ENCODE data around the gene BZW2.
"Not testable (repeated sequence)": the region's sequence is repeated elsewhere in the genome, so short reads cannot be mapped to it uniquely, and the experiment has no call there.

Gene BZW2

DNA sequence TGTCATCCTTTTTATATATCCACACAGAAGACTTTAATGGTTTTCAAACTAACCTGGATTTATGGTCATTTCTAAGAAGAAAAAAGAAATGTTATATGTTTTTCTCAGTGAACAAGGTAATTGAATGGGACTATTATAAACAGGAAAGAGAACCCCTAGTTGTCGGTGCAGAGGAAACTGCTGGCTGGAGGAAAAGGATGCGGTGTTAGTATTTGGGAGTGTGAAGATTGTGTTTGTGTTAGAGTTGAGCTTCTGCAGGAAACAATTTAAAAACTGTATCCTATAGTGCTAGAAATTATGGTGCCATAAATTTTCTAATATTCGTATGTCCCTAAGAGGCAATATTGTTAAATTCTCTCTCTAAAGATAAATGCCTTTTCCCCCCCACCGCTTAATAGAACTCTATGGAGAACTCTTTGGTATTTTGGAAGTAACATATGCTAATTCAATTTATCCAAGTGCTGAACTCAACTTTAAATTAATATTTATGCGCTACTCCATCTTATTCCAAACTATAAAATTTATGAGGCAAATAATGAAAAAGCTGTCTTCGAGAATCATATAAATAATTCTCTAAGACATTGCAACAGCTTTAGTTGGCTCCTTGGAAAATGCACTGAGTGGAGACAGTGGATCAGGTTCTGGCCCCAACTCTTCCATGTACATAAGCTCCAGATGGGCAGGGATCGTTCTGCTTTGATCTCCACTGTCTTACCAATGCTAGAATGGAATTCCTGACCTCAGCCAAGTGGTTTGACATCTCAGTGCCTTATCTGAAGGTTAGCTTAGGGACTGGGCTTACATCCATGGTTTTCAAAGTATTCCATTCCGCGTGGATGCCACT, 5.6 kb downstream of the BZW2 start:
- peaks cover 36% of the 10 kb centered on the region for H3K4me1 Mint-ChIP-seq (ENCODE audit: low read depth)
- H3K4me3 Mint-ChIP-seq: no peak overlapping the region
- no peak overlapping the region for H3K27ac Mint-ChIP-seq
- intact Hi-C loops (cut with micrococcal nuclease): no loop called here
- peaks cover 2% of the 10 kb centered on the region for H3K36me3 Mint-ChIP-seq (ENCODE audit: low read depth)
- H3K9me3 Mint-ChIP-seq: no peaks in the 10 kb centered on the region
- H3K27me3 Mint-ChIP-seq: no peaks in the 10 kb centered on the region

DNA sequence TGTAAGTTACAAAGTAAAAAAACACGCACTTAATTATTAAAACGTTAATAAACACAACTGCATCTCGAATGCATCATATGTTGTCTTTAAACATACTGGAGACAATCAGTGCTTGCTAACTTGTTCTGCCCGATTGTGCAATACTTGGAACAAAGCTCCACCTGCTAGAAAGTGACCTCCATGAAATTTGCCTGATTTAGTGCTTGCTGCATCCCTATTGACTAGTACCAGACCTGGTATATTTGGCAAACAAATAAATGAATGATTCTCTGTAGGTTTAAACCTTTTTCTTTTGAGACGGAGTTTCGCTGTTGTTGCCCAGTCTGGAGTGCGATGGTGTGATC, 6.2 kb downstream of the BZW2 start:
- intact Hi-C loops (cut with micrococcal nuclease): no loop called here
- Mint-ChIP-seq H3K27ac (no peak overlapping the region), H3K27me3 (no peaks in the 10 kb centered on the region), H3K36me3 (ENCODE audit: low read depth) (no peaks in the 10 kb centered on the region), H3K4me1 (ENCODE audit: low read depth) (peaks cover 32% of the 10 kb centered on the region), H3K4me3 (no peak overlapping the region), H3K9me3 (no peaks in the 10 kb centered on the region)

DNA sequence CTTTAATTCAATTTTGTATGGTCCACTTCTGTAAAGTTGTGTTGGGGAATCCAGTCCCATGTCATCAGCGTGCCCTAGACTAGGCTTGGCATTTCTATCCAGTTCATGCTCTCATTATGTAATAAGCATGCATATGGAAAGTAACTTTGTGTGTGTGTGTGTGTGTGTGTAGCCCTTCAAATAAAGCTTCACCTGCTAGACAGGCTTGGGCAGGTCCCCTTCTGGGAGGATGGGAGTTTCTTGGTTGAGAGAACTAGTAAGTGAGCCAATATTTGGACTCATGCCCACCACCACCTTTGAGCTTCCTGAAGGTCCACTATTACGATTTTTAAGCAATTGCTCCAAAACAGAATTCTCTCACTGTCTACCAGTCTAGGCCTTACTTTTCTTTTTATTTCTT, 6.9 kb downstream of the BZW2 start:
- peak overlapping the region; percentile 31 for H3K27ac Mint-ChIP-seq
- H3K27me3 Mint-ChIP-seq: no peaks in the 10 kb centered on the region
- no peak overlapping the region for H3K4me3 Mint-ChIP-seq
- H3K36me3 Mint-ChIP-seq (ENCODE audit: low read depth): no peaks in the 10 kb centered on the region
- H3K4me1 Mint-ChIP-seq (ENCODE audit: low read depth): peaks cover 32% of the 10 kb centered on the region
- H3K9me3 Mint-ChIP-seq: no peaks in the 10 kb centered on the region
- intact Hi-C loops (cut with micrococcal nuclease): no loop called here

DNA sequence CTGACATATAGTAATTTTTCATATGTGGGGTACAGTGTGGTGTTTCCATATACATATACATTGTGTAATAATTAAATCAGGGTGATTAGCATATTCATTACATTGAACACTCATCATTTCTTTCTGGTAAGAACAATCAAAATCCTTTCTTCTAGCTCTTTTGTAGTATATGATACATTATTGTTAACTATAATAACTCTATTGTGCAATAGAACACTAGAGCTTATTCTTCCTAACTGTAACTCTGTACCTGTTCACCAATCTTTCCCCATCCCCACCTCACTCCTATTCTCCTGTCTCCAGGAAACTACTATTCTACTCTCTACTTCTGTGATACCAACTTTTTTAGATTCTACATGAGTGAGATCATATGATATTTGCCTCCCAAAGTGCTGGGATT, 9.4 kb downstream of the BZW2 start:
- Mint-ChIP-seq H3K4me1 (ENCODE audit: low read depth) (peaks cover 20% of the 10 kb centered on the region), H3K4me3 (no peak overlapping the region), H3K27me3 (no peaks in the 10 kb centered on the region), H3K27ac (no peak overlapping the region), H3K9me3 (no peaks in the 10 kb centered on the region), H3K36me3 (ENCODE audit: low read depth) (no peaks in the 10 kb centered on the region)
- intact Hi-C loops (cut with micrococcal nuclease): no loop called here

DNA sequence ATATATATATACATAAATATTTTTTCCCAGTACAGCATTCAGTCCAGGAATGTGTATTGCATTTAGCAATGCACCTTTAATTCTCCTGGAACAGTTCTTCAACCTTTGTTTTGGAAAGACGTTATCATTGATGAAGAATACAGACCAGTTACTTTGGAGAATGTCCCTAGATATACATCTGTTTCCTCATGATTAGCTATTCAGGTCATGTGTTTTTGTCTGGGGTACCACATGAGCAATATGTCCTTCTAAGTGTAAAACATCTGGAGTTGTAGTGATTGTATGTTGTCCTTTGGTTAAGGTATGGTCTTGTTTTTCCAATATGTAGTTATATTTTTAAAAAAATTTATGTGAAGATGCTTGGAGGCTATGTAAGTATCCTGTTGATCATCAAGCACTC, 10.2 kb downstream of the BZW2 start:
- peaks cover 25% of the 10 kb centered on the region for H3K4me1 Mint-ChIP-seq (ENCODE audit: low read depth)

DNA sequence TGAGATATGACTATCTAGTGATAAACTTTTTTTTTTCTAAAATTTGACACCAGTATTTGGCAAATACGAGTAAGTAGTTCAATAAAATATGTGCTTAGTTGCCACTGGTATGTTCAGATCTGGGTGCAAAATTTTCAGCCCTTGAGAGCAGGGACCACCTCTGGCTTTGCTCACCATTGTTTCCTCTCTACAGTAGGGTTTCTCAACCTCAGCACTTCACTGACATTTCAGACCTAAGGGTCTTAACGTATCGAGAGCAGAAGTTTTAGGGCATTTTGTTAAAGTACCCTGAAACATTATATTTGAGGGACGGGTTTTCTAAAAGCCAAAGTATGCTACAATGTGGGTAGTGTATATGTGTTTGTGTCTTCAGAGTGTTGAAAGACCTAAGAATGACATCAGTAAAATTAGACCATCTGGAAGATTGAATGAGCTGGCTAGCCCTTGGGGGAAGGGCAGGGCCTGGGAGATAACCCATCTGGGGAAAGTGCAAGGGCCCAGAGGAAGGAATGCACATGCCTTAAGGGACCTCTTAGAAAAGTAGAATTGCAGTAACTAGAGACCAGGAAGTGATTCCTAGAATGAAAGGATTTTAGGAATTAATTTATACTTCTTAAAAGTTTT, 11.8 kb downstream of the BZW2 start:
- no peak overlapping the region for H3K27ac Mint-ChIP-seq
- intact Hi-C loops (cut with micrococcal nuclease): no loop called here
- H3K4me3 Mint-ChIP-seq: no peak overlapping the region
- no peaks in the 10 kb centered on the region for H3K36me3 Mint-ChIP-seq (ENCODE audit: low read depth)
- no peaks in the 10 kb centered on the region for H3K27me3 Mint-ChIP-seq
- H3K9me3 Mint-ChIP-seq: no peaks in the 10 kb centered on the region
- H3K4me1 Mint-ChIP-seq (ENCODE audit: low read depth): peaks cover 33% of the 10 kb centered on the region

More for the DNA sequence above, 10.2 kb downstream of the BZW2 start:
- Mint-ChIP-seq H3K27me3 (no peaks in the 10 kb centered on the region), H3K9me3 (no peaks in the 10 kb centered on the region), H3K27ac (no peak overlapping the region), H3K4me3 (no peak overlapping the region), H3K36me3 (ENCODE audit: low read depth) (no peaks in the 10 kb centered on the region)
- intact Hi-C loops (cut with micrococcal nuclease): no loop called here

DNA sequence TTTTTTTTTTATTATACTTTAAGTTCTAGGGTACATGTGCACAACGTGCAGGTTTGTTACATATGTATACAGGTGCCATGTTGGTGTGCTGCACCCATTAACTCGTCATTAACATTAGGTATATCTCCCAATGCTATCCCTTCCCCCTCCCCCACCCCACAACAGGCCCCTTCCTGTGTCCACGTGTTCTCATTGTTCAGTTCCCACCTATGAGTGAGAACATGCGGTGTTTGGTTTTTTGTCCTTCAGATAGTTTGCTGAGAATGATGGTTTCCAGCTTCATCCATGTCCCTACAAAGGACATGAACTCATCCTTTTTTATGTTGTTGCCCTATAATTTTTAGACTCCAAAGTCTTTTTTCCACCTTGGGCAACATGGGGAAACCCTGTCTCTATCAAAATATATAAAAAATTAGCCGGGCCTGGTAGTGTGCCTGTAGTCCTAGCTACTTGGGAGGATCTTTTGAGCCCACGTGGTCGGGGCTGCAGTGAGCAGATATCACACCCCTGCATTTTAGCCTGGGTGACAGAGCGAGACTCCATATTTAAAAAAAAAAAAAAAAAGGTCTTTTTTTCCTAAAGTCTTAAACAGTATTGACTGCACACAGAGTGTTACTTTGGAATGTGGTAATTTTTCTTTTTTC, 14.0 kb downstream of the BZW2 start:
- H3K27ac Mint-ChIP-seq; H3K27me3 Mint-ChIP-seq; H3K9me3 Mint-ChIP-seq; H3K4me3 Mint-ChIP-seq; H3K36me3 Mint-ChIP-seq (ENCODE audit: low read depth); intact Hi-C loops (cut with micrococcal nuclease): not testable (repeated sequence)
- H3K4me1 Mint-ChIP-seq (ENCODE audit: low read depth): peaks cover 29% of the 10 kb centered on the region

DNA sequence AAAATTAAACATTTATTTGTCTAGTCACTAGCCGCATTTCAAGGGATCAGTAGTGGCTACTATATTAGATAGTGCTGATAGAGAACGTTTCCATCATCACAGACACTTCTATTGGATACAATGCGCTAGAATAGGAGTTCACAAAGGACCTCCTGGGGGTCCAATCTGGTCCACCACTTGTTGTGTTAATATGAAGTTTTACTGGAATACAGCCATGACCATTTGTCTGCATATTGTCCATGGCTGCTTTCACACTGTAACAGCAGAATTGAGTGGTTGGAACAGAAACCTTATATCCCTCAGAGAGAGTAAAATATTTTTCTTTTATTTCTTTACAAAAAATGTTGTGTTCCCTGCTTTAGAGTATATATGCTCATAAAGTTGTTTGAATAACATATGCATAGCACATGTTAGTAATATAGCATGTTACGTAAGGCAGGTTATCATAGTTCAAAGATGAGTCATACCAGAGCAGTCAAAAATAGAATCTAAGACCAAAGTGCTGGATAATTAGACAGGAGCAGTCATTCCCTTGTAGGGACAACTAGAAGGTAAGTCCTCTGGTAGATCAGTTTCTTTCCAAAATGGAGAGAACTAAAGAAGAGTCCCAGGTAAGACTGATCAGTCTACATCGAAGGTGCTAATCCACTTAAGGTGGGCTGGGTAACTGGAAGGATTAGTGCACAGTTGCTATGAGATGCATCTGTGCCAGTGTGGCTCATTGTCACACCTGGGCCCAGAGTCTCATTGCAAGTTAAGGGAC, 14.9 kb downstream of the BZW2 start:
- Mint-ChIP-seq H3K36me3 (ENCODE audit: low read depth) (peaks cover 11% of the 10 kb centered on the region), H3K4me3 (no peak overlapping the region), H3K27me3 (no peaks in the 10 kb centered on the region), H3K4me1 (ENCODE audit: low read depth) (peaks cover 34% of the 10 kb centered on the region), H3K9me3 (no peaks in the 10 kb centered on the region), H3K27ac (no peak overlapping the region)
- intact Hi-C loops (cut with micrococcal nuclease): no loop called here

DNA sequence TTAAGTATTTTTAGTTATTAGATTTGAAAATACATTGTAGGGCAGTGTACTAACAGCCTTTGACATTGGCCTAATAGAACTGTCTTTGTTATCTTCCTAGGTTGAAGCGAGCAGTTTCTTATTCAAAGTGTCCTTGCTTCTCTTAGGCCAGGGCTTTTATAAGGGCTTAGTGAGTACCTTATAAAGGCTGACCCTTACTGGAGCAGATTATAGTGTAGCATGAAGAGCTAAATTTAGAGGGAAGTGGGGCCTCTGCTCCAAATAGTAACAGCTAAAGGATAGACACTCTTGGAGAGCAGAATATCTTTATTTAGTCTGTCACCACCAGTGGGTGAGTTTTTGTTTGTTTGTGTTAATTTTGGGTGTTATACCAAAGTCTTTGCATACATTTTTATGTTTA, 15.9 kb downstream of the BZW2 start:
- H3K4me3 Mint-ChIP-seq: no peak overlapping the region
- intact Hi-C loops (cut with micrococcal nuclease): no loop called here

DNA sequence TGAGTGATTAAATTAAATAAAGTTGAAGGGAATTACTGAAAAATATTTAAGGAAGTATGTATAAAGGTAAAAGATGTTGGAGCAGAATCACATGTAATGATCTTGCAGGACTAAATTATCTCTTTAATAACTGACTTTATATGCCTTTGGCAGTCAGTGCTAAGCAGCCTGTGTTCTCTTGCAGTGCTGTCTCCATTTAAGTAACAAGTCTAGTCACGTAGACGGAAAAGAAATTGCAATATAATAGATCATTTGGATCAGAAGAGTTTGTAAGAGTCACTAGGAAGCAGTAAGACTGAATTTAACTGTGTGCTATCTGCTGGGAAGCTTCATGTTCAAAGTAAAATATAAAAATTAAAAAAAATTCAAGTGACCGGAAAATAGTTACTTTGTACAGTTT, 21.4 kb downstream of the BZW2 start:
- H3K9me3 Mint-ChIP-seq: peaks cover 2% of the 10 kb centered on the region
- H3K4me1 Mint-ChIP-seq (ENCODE audit: low read depth): peaks cover 47% of the 10 kb centered on the region
- H3K36me3 Mint-ChIP-seq (ENCODE audit: low read depth): peaks cover 43% of the 10 kb centered on the region
- H3K27ac Mint-ChIP-seq: peak overlapping the region; percentile 75
- intact Hi-C loops (cut with micrococcal nuclease): no loop called here
- H3K27me3 Mint-ChIP-seq: no peaks in the 10 kb centered on the region
- H3K4me3 Mint-ChIP-seq: no peak overlapping the region

More for the DNA sequence above, 15.9 kb downstream of the BZW2 start:
- H3K9me3 Mint-ChIP-seq: no peaks in the 10 kb centered on the region
- H3K27ac Mint-ChIP-seq: no peak overlapping the region
- no peaks in the 10 kb centered on the region for H3K27me3 Mint-ChIP-seq
- H3K36me3 Mint-ChIP-seq (ENCODE audit: low read depth): peaks cover 18% of the 10 kb centered on the region
- peaks cover 36% of the 10 kb centered on the region for H3K4me1 Mint-ChIP-seq (ENCODE audit: low read depth)

DNA sequence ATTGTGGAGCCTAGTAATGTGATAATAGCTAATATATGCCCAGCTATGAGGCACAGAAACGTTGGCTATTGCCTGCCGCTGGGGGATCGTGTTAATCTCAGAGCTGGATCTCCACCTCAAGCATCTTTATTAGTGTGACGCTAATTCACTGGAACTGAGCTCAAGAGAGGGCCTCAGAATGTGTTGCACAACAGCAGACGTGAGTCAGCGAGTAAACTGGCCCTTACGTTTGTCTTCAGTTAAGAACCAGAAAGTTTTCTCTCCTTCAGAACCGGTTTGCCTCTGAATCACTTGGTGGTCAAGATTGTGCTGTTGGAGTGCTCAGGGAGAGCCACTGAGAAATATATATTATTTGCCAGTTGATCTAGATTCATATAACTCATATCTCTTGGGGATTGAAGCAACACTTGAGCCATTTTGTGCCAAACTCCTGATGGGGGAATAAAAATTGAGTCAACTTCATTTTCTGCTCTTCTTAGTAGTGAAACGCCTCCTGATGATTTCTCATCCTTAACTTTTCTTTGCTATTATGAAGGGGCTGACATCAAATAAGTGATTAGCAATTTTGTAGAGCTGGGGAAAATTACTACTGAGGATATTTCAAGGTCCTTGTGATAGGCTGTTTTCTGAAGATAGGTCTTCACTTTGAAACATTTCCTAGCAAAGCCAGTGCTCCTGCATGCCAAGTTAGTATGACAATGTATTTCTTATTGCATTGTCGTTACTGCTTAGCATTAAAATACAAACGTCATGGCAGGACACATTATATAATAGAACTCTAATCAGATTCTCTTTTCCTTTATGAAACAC, 22.3 kb downstream of the BZW2 start:
- Mint-ChIP-seq H3K4me1 (ENCODE audit: low read depth) (peaks cover 42% of the 10 kb centered on the region), H3K36me3 (ENCODE audit: low read depth) (peaks cover 52% of the 10 kb centered on the region), H3K4me3 (no peak overlapping the region), H3K9me3 (peaks cover 9% of the 10 kb centered on the region), H3K27ac (peak overlapping the region; percentile 75), H3K27me3 (no peaks in the 10 kb centered on the region)
- intact Hi-C loops (cut with micrococcal nuclease): loop anchor here (2.0 kb wide), 1 partner anchor 21 kb away; the partner anchor contains the start of gene BZW2

DNA sequence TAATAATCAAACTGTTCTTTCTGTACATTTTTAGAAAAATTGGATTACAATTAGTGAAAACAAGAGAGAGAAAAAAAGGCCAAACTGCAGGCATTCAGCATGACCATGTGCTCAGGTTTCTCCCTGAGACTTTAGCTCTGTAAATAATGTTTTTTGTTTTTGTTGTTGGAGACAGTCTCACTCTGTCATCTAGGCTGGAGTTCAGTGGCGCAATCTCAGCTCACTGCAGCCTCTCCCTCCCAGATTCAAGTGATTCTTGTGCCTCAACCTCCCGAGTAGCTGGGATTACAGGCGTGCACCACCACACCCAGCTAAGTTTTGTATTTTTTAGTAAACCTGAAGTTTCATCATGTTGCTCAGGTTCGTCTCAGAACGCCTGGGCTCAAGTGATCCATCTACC, 23.0 kb downstream of the BZW2 start:
- H3K36me3 Mint-ChIP-seq (ENCODE audit: low read depth): peaks cover 53% of the 10 kb centered on the region
- no peak overlapping the region for H3K4me3 Mint-ChIP-seq
- intact Hi-C loops (cut with micrococcal nuclease): loop anchor here (2.0 kb wide), 1 partner anchor 22 kb away; the partner anchor contains the start of gene BZW2
- peaks cover 9% of the 10 kb centered on the region for H3K9me3 Mint-ChIP-seq
- H3K4me1 Mint-ChIP-seq (ENCODE audit: low read depth): peaks cover 42% of the 10 kb centered on the region
- no peaks in the 10 kb centered on the region for H3K27me3 Mint-ChIP-seq
- H3K27ac Mint-ChIP-seq: peak overlapping the region; percentile 75

DNA sequence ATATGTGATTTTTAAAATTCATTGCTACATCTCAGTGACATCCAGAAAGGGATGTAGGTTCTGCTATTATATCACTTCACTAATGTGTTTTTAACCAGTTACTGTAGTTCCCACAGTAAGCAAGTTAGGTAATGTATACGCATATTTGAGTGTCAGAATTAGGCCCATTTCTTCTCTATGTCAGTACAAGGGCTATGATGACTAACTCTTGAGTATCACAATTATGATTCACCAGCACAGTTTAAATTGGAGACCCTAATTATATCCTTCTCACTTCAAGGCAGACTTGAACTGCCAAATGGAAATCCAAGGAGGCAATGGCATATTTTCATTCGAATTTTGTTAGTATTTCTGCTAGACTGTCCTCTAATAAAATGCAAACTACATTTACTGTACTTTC, 23.6 kb downstream of the BZW2 start:
- intact Hi-C loops (cut with micrococcal nuclease): loop anchor here (2.0 kb wide), 1 partner anchor 23 kb away; the partner anchor contains the start of gene BZW2
- peaks cover 38% of the 10 kb centered on the region for H3K4me1 Mint-ChIP-seq (ENCODE audit: low read depth)
- H3K27me3 Mint-ChIP-seq: no peaks in the 10 kb centered on the region
- H3K4me3 Mint-ChIP-seq: no peak overlapping the region
- peaks cover 9% of the 10 kb centered on the region for H3K9me3 Mint-ChIP-seq
- peaks cover 48% of the 10 kb centered on the region for H3K36me3 Mint-ChIP-seq (ENCODE audit: low read depth)
- no peak overlapping the region for H3K27ac Mint-ChIP-seq
